Measurements from ENCODE around the gene LTF. TPM values are rescaled to one million over a fixed set of nuclear protein-coding genes. Genes with fewer than 3 reads are reported as not detected.

The LTF gene
- total and polyA plus RNA-seq, 2 donors (not counting 1 experiment from before 2014, with no cell fraction given) = 0.22 TPM; not detected in 1

- H3K9me3 Mint-ChIP-seq (ENCODE audit: insufficient read depth) = no peaks in the 10 kb centered on the region
- H3K4me3 Mint-ChIP-seq = no peak overlapping the region
- H2AFZ ChIP-seq (ENCODE audit: insufficient read depth, low read depth, low read length, poor library complexity, severe bottlenecking) = no peak overlapping the region
- ATAC-seq (ENCODE audit: low read depth) (no peak), DNase-seq (no peak)
- no peaks in the 10 kb centered on the region for H3K79me2 ChIP-seq (ENCODE audit: control insufficient read depth, insufficient read depth, low read length)
- H3K27ac ChIP-seq (ENCODE audit: low read length in 2 of 2) = no peak overlapping the region
- ChIA-PET CTCF (interaction anchor here (1.2 kb wide), 2 partner anchors 8 to 77 kb away, joined by 3 to 4 read pairs; no protein-coding TSS in a partner anchor), POLR2A (no interaction called here)
- peaks cover 0 to 14% (median 6%) of the 10 kb centered on the region in 4 experiments for H3K27me3 ChIP-seq (replicated peaks in 1 of 4; ENCODE audit: control extremely low read depth in 1 of 4, control insufficient read depth in 3 of 4, insufficient read depth in 4 of 4, low read length in 3 of 4)
- H3K4me1 ChIP-seq (ENCODE audit: control insufficient read depth in 2 of 2, insufficient read depth in 2 of 2, low read length in 2 of 2) = no peaks in the 10 kb centered on the region
- H3K27me3 Mint-ChIP-seq = peaks cover 28% of the 10 kb centered on the region
- no peak overlapping the region for H3K4me2 ChIP-seq (replicated peaks; ENCODE audit: low read depth, low read length, poor library complexity, severe bottlenecking)
- WGBS (ENCODE audit: insufficient coverage) = 91% methylated on average over 3 of the region's 6 CpGs
- H3K27ac Mint-ChIP-seq = no peak overlapping the region
- no peaks in the 10 kb centered on the region for H3K36me3 ChIP-seq (replicated peaks in 1 of 2; ENCODE audit: control extremely low read depth in 1 of 2, control insufficient read depth in 1 of 2, extremely low read depth in 1 of 2, insufficient read depth in 2 of 2, low read length in 1 of 2)
- intact Hi-C loops (cut with micrococcal nuclease) = loop anchor here (10.0 kb wide), 1 partner anchor 214 kb away; the partner anchor contains the start of gene ALS2CL
- no peak overlapping the region for H3K9ac ChIP-seq (ENCODE audit: low read length)
- TF ChIP-seq EZH2 (IDR thresholded peaks at IDR 0.05; ENCODE audit: borderline replicate concordance, insufficient read depth, low read depth, low read length, poor library complexity, severe bottlenecking) = no peak
- no peak for TF ChIP-seq CTCF (IDR thresholded peaks at IDR 0.05)
- no peaks in the 10 kb centered on the region for H3K4me1 Mint-ChIP-seq
- no peak overlapping the region for H3K4me3 ChIP-seq (ENCODE audit: control extremely low read depth in 1 of 5, extremely low read depth in 1 of 5, insufficient read depth in 1 of 5, low read depth in 2 of 5, low read length in 4 of 5)
- no peaks in the 10 kb centered on the region for H3K9me3 ChIP-seq (ENCODE audit: control extremely low read depth in 1 of 3, control insufficient read depth in 2 of 3, insufficient read depth in 1 of 3, low read length in 2 of 3)
- no peaks in the 10 kb centered on the region for H4K20me1 ChIP-seq (ENCODE audit: control insufficient read depth, insufficient read depth, low read length, poor library complexity, severe bottlenecking)
These were observed 15.9 kb upstream of the LTF start for GRCh38 chr3:46480491-46481195.

GRCh38 chr3:46479696-46480095, 15.0 kb upstream of the LTF start:
- WGBS (ENCODE audit: insufficient coverage) = 92% methylated on average over 3 of the region's 5 CpGs
- Histone ChIP-seq H3K27me3 (replicated peaks in 1 of 4; ENCODE audit: control extremely low read depth in 1 of 4, control insufficient read depth in 3 of 4, insufficient read depth in 4 of 4, low read length in 3 of 4) (peaks cover 0 to 14% (median 6%) of the 10 kb centered on the region in 4 experiments), H3K9ac (ENCODE audit: low read length) (no peak overlapping the region), H3K4me3 (ENCODE audit: control extremely low read depth in 1 of 5, extremely low read depth in 1 of 5, insufficient read depth in 1 of 5, low read depth in 2 of 5, low read length in 4 of 5) (no peak overlapping the region), H3K9me3 (ENCODE audit: control extremely low read depth in 1 of 3, control insufficient read depth in 2 of 3, insufficient read depth in 1 of 3, low read length in 2 of 3) (no peaks in the 10 kb centered on the region), H2AFZ (ENCODE audit: insufficient read depth, low read depth, low read length, poor library complexity, severe bottlenecking) (no peak overlapping the region), H3K36me3 (replicated peaks in 1 of 2; ENCODE audit: control extremely low read depth in 1 of 2, control insufficient read depth in 1 of 2, extremely low read depth in 1 of 2, insufficient read depth in 2 of 2, low read length in 1 of 2) (no peaks in the 10 kb centered on the region), H3K27ac (ENCODE audit: low read length in 2 of 2) (no peak overlapping the region), H4K20me1 (ENCODE audit: control insufficient read depth, insufficient read depth, low read length, poor library complexity, severe bottlenecking) (no peaks in the 10 kb centered on the region), H3K4me2 (replicated peaks; ENCODE audit: low read depth, low read length, poor library complexity, severe bottlenecking) (no peak overlapping the region), H3K4me1 (ENCODE audit: control insufficient read depth in 2 of 2, insufficient read depth in 2 of 2, low read length in 2 of 2) (no peaks in the 10 kb centered on the region), H3K79me2 (ENCODE audit: control insufficient read depth, insufficient read depth, low read length) (no peaks in the 10 kb centered on the region)
- peaks cover 36% of the 10 kb centered on the region for H3K27me3 Mint-ChIP-seq
- ChIA-PET CTCF (interaction anchor here (1.2 kb wide), 2 partner anchors 9 to 78 kb away, joined by 3 to 4 read pairs; no protein-coding TSS in a partner anchor), POLR2A (no interaction called here)
- DNase-seq (no peak), ATAC-seq (ENCODE audit: low read depth) (no peak)
- no peak overlapping the region for H3K27ac Mint-ChIP-seq
- no peak overlapping the region for H3K4me3 Mint-ChIP-seq
- intact Hi-C loops (cut with micrococcal nuclease) = loop anchor here (10.0 kb wide), 1 partner anchor 215 kb away; the partner anchor contains the start of gene ALS2CL
- no peaks in the 10 kb centered on the region for H3K4me1 Mint-ChIP-seq
- no peaks in the 10 kb centered on the region for H3K9me3 Mint-ChIP-seq (ENCODE audit: insufficient read depth)
- TF ChIP-seq CTCF (IDR thresholded peaks at IDR 0.05) (no peak), EZH2 (IDR thresholded peaks at IDR 0.05; ENCODE audit: borderline replicate concordance, insufficient read depth, low read depth, low read length, poor library complexity, severe bottlenecking) (no peak)
